ENCODE measurements around the gene ABCG2. TPM values are rescaled to one million over a fixed set of nuclear protein-coding genes. Genes with fewer than 3 reads are reported as not detected.

ABCG2 gene
- total and polyA plus RNA-seq, 2 of the 8 experiments (the other 6 are each of a cell fraction or from before 2014, with no cell fraction given), result 2.4 to 4.6 TPM

GRCh38 chr4:88202443-88202842, 44.0 kb upstream of the ABCG2 start:
- no peaks in the 10 kb centered on the region for H3K79me2 ChIP-seq (ENCODE audit: control insufficient read depth in 1 of 2, insufficient read depth in 2 of 2, low read length in 2 of 2)
- no peak for DNase-seq (ENCODE audit: low read depth in 1 of 2, low spot score in 2 of 2)
- no peak overlapping the region for H4K5ac ChIP-seq (ENCODE audit: insufficient read length, low read depth, low read length)
- H2BK5ac ChIP-seq (ENCODE audit: low read depth, low read length), result peak overlapping the region; percentile 45; the same call in 1 of the 2 replicates
- H3K27ac ChIP-seq (ENCODE audit: low read depth, low read length), result no peak overlapping the region
- POLR2A ChIA-PET (ENCODE audit: partially characterized antibody), result no interaction called here
- H2BK15ac ChIP-seq (ENCODE audit: low read length), result no peak overlapping the region; the same call in 1 of the 2 replicates
- no peaks in the 10 kb centered on the region for H3K27me3 ChIP-seq (replicated peaks in 1 of 4; ENCODE audit: control insufficient read depth in 3 of 4, extremely low read depth in 1 of 4, insufficient read depth in 3 of 4, low read length in 3 of 4)
- no peak overlapping the region for H3K4ac ChIP-seq (replicated peaks; ENCODE audit: insufficient read length, low read depth, low read length)
- H2BK20ac ChIP-seq (ENCODE audit: low read length), result 0 out of 2 replicates have a peak overlapping the region, but pooled peaks have one; percentile 35
- H3K4me1 ChIP-seq (replicated peaks in 1 of 4; ENCODE audit: control insufficient read depth in 3 of 4, insufficient read depth in 4 of 4, low read length in 3 of 4), result peaks cover 0 to 6% (median under 1%) of the 10 kb centered on the region in 4 experiments; a peak in 3 of 7 replicates
- no peak overlapping the region for H3K56ac ChIP-seq (replicated peaks; ENCODE audit: insufficient read length, low read depth, low read length)
- no peaks in the 10 kb centered on the region for H4K20me1 ChIP-seq (replicated peaks in 1 of 2; ENCODE audit: control insufficient read depth in 1 of 2, insufficient read depth in 2 of 2, low read length in 2 of 2)
- no peak overlapping the region for H4K91ac ChIP-seq (replicated peaks; ENCODE audit: insufficient read length, low read length)
- H3K18ac ChIP-seq (ENCODE audit: extremely low read depth, low read length), result no peak overlapping the region
- H2AFZ ChIP-seq (ENCODE audit: low read length), result no peak overlapping the region
- no peak overlapping the region for H2BK12ac ChIP-seq (ENCODE audit: low read depth, low read length)
- no peaks in the 10 kb centered on the region for H3K23me2 ChIP-seq (ENCODE audit: low read depth, low read length)
- TF ChIP-seq CHD2 (IDR thresholded peaks at IDR 0.05; ENCODE audit: low read length) (no peak), ATF3 (IDR thresholded peaks at IDR 0.05; ENCODE audit: insufficient read depth, low read depth, low read length) (no peak), TAF7 (optimal IDR thresholded peaks at IDR 0.05; ENCODE audit: borderline replicate concordance, low read depth, low read length) (no peak), HDAC6 (IDR thresholded peaks at IDR 0.05; ENCODE audit: low read depth, low read length) (no peak)
- H3K9me3 ChIP-seq (ENCODE audit: insufficient read depth in 2 of 2, low read depth in 1 of 2, low read length in 1 of 2), result no peaks in the 10 kb centered on the region
- H3K14ac ChIP-seq (ENCODE audit: insufficient read length), result no peak overlapping the region
- H2BK120ac ChIP-seq (replicated peaks; ENCODE audit: low read depth, low read length), result no peak overlapping the region
- no peak overlapping the region for H3K4me2 ChIP-seq (ENCODE audit: insufficient read depth in 1 of 2, low read depth in 2 of 2, low read length in 2 of 2)
- H4K8ac ChIP-seq (ENCODE audit: extremely low read depth, insufficient read depth, low read length), result no peak overlapping the region
- no peak overlapping the region for H3K4me3 ChIP-seq (ENCODE audit: extremely low read depth in 1 of 4, insufficient read depth in 2 of 4, low read depth in 3 of 4, low read length in 4 of 4)
- no peaks in the 10 kb centered on the region for H3K79me1 ChIP-seq (ENCODE audit: low read depth, low read length)
- no peaks in the 10 kb centered on the region for H3K36me3 ChIP-seq (ENCODE audit: control insufficient read depth in 2 of 4, insufficient read depth in 4 of 4, low read length in 3 of 4)
- 92% methylated on average over 6 of the region's 6 CpGs; no CpG with 5 or more reads in 1 of the 2 experiments for WGBS, 2 experiments (ENCODE audit: extremely low coverage in 1 of 2, insufficient coverage in 1 of 2, insufficient read length in 1 of 2, insufficient replicate concordance in 2 of 2, low coverage in 1 of 2, low lambda C conversion rate in 2 of 2, missing lambda C conversion rate in 1 of 2)
- CTCF ChIA-PET (ENCODE audit: partially characterized antibody), result interaction anchor here (1.3 to 3.2 kb wide), 4 partner anchors 9 to 169 kb away, joined by 3 to 20 read pairs (median 5); no protein-coding TSS in a partner anchor
- FAIRE-seq, result peak; percentile 28
- no peak overlapping the region for H3K23ac ChIP-seq (ENCODE audit: insufficient read length)
- no peak overlapping the region for H3K9ac ChIP-seq (replicated peaks in 1 of 4; ENCODE audit: extremely low read depth in 1 of 4, low read depth in 3 of 4, low read length in 3 of 4)
- H2AK5ac ChIP-seq (ENCODE audit: low read depth, low read length), result no peak overlapping the region
